ENCODE measurements around the gene NKPD1. TPM values are rescaled to one million over a fixed set of nuclear protein-coding genes. Genes with fewer than 3 reads are reported as not detected.
A peak's percentile ranks its signal among the peaks of the same experiment; 100 is the strongest.

Gene NKPD1
- total and polyA plus RNA-seq, 9 of the 15 experiments (the other 6 are each of a cell fraction or from before 2014, with no cell fraction given): 0.03 to 0.09 (median 0.04) TPM; not detected in 5

GRCh38 chr19:45182758-45183157 lies 22.0 kb upstream of the NKPD1 start:
- H2AFZ ChIP-seq (ENCODE audit: low read depth, low read length): no peak overlapping the region
- no peaks in the 10 kb centered on the region for H3K9me1 ChIP-seq (ENCODE audit: control insufficient read depth, insufficient read depth, low read length)
- no peaks in the 10 kb centered on the region for H3K9me3 ChIP-seq (replicated peaks; ENCODE audit: control insufficient read depth, insufficient read depth, low read depth, low read length)
- CTCF ChIA-PET (ENCODE audit: low intra/inter-chr PET ratio): no interaction called here
- H4K20me1 ChIP-seq (replicated peaks; ENCODE audit: control insufficient read depth, insufficient read depth, low read length): no peaks in the 10 kb centered on the region
- H3K79me2 ChIP-seq (ENCODE audit: control insufficient read depth, insufficient read depth, low read length): peaks cover 33% of the 10 kb centered on the region
- peak in 1 of 4 experiments; percentile 7 for DNase-seq (ENCODE audit: extremely low read depth in 1 of 4, low spot score in 3 of 4)
- intact Hi-C loops (cut with micrococcal nuclease): no loop called here
- H3K27ac ChIP-seq (ENCODE audit: extremely low read depth, low read depth, low read length): no peak overlapping the region
- H3K4me2 ChIP-seq (ENCODE audit: insufficient read depth, low read length): no peak overlapping the region
- no peak for ATAC-seq
- no peak overlapping the region for H3K9ac ChIP-seq (ENCODE audit: insufficient read depth in 1 of 2, low read depth in 2 of 2, low read length in 2 of 2)
- no TSS peak for BruUV-seq (replicated peaks)
- no peaks in the 10 kb centered on the region for H3K27me3 ChIP-seq (ENCODE audit: control insufficient read depth in 2 of 2, insufficient read depth in 2 of 2, low read length in 2 of 2)
- in situ Hi-C loops (cut with MboI): no loop called here
- H3K36me3 ChIP-seq (ENCODE audit: control insufficient read depth, insufficient read depth, low read length): peaks cover 13% of the 10 kb centered on the region; the same call in 2 of the 3 replicates
- no peak for FAIRE-seq
- POLR2A ChIA-PET: interaction anchor here (0.5 to 1.9 kb wide), 6 partner anchors 10 to 157 kb away, joined by 3 to 6 read pairs (median 3); no protein-coding TSS in a partner anchor
- TF ChIP-seq CGGBP1 (CRISPR knock-in tag; IDR thresholded peaks at IDR 0.05): no peak
- peak; percentile 64; the same call in 1 of the 2 replicates for TF ChIP-seq SPI1 (IDR thresholded peaks at IDR 0.05; ENCODE audit: borderline replicate concordance, low read depth, low read length)
- peak; percentile 7; the same call in 1 of the 2 replicates for TF ChIP-seq NFIC (IDR thresholded peaks at IDR 0.05)
- no peak overlapping the region for H3K4me3 ChIP-seq
- peaks cover 14 to 37% of the 10 kb centered on the region in 2 experiments for H3K4me1 ChIP-seq (replicated peaks in 1 of 2; ENCODE audit: control insufficient read depth in 2 of 2, insufficient read depth in 2 of 2, low read length in 2 of 2)
- WGBS (ENCODE audit: insufficient coverage, low coverage, missing lambda C conversion rate): 64% methylated on average over 4 of the region's 4 CpGs

- Histone ChIP-seq H3K4me2 (ENCODE audit: insufficient read depth, low read length) (peak overlapping the region; percentile 39; the same call in 1 of the 2 replicates), H4K20me1 (replicated peaks; ENCODE audit: control insufficient read depth, insufficient read depth, low read length) (no peaks in the 10 kb centered on the region), H3K9me3 (replicated peaks; ENCODE audit: control insufficient read depth, insufficient read depth, low read depth, low read length) (no peaks in the 10 kb centered on the region), H3K36me3 (ENCODE audit: control insufficient read depth, insufficient read depth, low read length) (peaks cover 13% of the 10 kb centered on the region; the same call in 2 of the 3 replicates), H3K9ac (ENCODE audit: insufficient read depth in 1 of 2, low read depth in 2 of 2, low read length in 2 of 2) (peak overlapping the region in 1 of 2 experiments; percentile 23; a peak in 1 of 4 replicates), H3K4me3 (no peak overlapping the region), H3K4me1 (replicated peaks in 1 of 2; ENCODE audit: control insufficient read depth in 2 of 2, insufficient read depth in 2 of 2, low read length in 2 of 2) (peaks cover 14 to 45% of the 10 kb centered on the region in 2 experiments), H2AFZ (ENCODE audit: low read depth, low read length) (no peak overlapping the region), H3K79me2 (ENCODE audit: control insufficient read depth, insufficient read depth, low read length) (peaks cover 42% of the 10 kb centered on the region), H3K27me3 (ENCODE audit: control insufficient read depth in 2 of 2, insufficient read depth in 2 of 2, low read length in 2 of 2) (no peaks in the 10 kb centered on the region), H3K9me1 (ENCODE audit: control insufficient read depth, insufficient read depth, low read length) (no peaks in the 10 kb centered on the region), H3K27ac (ENCODE audit: extremely low read depth, low read depth, low read length) (no peak overlapping the region)
- in situ Hi-C loops (cut with MboI): no loop called here
- intact Hi-C loops (cut with micrococcal nuclease): no loop called here
- peak in 3 of 4 experiments; percentile 35 to 48 (median 39) for DNase-seq (ENCODE audit: extremely low read depth in 1 of 4, low spot score in 3 of 4)
- ChIA-PET POLR2A (interaction anchor here (0.6 to 1.4 kb wide), 8 partner anchors 9 to 156 kb away, joined by 3 to 6 read pairs (median 4); no protein-coding TSS in a partner anchor), CTCF (ENCODE audit: low intra/inter-chr PET ratio) (no interaction called here)
- 65% methylated on average over 6 of the region's 7 CpGs for WGBS (ENCODE audit: insufficient coverage, low coverage, missing lambda C conversion rate)
- no TSS peak for BruUV-seq (replicated peaks)
- ATAC-seq: no peak
- FAIRE-seq: no peak
- TF ChIP-seq CLOCK (CRISPR knock-in tag; IDR thresholded peaks at IDR 0.05; ENCODE audit: borderline replicate concordance) (no peak), PBX2 (CRISPR knock-in tag; IDR thresholded peaks at IDR 0.05; ENCODE audit: low read depth) (no peak), PBX2 (tag; conservative IDR thresholded peaks at IDR 0.05; ENCODE audit: low read depth) (no peak), FOXM1 (IDR thresholded peaks at IDR 0.05; ENCODE audit: low read depth) (no peak), FOXM1 (CRISPR knock-in tag; IDR thresholded peaks at IDR 0.05; ENCODE audit: low read depth) (peak; percentile 54; the same call in 1 of the 2 replicates), RBM22 (IDR thresholded peaks at IDR 0.05; ENCODE audit: low read depth, low read length, poor library complexity, severe bottlenecking) (no peak)
These were observed 20.2 kb upstream of the NKPD1 start for GRCh38 chr19:45180936-45181335.

Measured in K562 (cell line).